Activated gamma-delta T cell treated with Interleukin-2 at 50 U/mL for 16 hours (primary cell): ENCODE data around the gene NT5M.
A peak's percentile ranks its signal among the peaks of the same experiment; 100 is the strongest.

Experiments used
- DNase-seq: peaks from one replicate; pipeline ENCODE4 v3.0.0-alpha.2; 2020

NT5M gene

GRCh38 chr17:17355426-17355825 is 52.3 kb downstream of the NT5M start:
- no peak for DNase-seq

- peak; percentile 67 for DNase-seq
Measured at GRCh38 chr17:17356149-17356930, 53.2 kb downstream of the NT5M start.

GRCh38 chr17:17356931-17357270 is 53.7 kb downstream of the NT5M start:
- no peak for DNase-seq

- no peak for DNase-seq
Measured at GRCh38 chr17:17358060-17358751, 55.0 kb downstream of the NT5M start.

DNA sequence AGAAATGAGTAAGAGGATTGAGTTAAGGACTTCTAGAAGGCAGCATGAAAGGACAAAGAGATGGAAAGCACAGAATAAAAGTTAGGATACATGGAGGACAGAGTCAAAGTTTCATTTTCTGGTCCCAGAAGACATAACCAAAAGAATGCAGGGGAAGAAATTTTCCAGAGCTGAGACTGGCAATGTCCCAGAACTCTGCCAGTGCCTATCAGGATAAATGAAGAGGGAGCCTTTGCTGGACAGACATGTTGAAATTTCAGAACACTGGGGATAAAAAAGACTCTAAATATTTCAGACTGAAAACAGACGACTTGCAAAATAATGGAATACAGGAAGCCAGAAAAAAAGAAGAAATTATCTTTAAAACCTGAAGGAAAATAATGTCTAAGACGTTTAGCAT is 55.7 kb downstream of the NT5M start:
- no peak for DNase-seq

GRCh38 chr17:17359271-17359670 is 56.1 kb downstream of the NT5M start:
- DNase-seq, result no peak

DNA sequence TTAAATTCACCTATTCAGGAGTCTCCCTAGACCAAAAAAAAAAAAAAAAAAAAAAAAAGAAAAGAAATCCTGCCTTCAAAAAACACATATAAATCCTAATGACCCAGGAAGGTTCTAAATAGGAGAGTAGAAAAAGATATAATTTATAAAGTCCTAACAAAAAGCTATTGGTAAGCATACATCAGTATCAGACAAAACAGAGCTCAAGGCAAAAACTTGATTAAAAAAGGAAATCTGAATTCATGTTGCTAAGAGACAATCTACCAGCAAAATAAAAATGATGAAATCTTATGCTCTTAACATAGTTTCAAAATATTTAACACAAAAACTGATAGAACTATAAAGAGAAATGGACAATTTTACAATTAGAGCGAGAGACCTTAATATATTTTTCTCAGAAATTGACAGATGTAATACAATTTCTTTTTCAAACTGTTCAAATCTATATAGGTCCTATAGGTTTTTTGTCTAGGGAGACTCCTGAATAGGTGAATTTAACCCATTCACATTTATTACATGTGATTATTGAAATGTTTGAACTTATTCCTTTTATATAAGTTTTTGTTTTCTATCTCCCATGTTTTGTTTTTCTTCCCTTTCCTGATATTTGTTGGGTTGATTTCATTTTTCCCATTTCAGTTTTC is 57.0 kb downstream of the NT5M start:
- no peak for DNase-seq

- no peak for DNase-seq
Measured at GRCh38 chr17:17361543-17361866, 58.3 kb downstream of the NT5M start.

DNA sequence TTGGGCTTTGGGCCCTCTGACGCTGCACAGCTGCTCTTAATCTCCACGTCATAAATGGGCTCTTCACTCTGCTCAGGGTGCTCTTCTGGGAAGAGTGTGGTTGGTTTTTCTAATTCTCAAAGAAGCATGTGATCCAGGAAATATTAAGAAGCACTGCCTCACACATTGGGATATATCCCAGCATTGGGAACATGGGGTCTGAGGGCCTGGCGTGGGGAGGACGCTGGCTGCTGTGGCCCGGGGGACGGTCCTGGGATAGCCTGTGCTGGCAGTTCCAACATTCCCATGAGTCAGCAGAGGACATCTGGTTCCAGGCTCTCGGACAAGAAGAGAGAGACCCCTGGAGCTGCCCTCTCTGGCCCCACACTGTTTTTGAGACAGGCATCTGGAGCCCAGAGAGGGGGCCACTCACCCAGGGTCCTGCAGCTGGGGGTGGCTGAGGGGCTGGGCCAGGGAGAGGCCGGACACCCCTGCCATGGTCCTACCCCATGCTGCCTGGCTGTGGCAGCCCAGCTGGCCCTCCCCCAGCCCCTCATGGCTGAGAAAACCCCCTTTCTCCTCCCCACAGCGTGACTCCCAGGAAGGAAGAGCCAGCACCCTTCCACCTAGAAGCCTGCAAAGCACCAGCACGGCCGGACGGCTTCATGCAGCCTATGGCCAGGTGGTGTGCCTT is 58.8 kb downstream of the NT5M start:
- DNase-seq, result no peak

DNA sequence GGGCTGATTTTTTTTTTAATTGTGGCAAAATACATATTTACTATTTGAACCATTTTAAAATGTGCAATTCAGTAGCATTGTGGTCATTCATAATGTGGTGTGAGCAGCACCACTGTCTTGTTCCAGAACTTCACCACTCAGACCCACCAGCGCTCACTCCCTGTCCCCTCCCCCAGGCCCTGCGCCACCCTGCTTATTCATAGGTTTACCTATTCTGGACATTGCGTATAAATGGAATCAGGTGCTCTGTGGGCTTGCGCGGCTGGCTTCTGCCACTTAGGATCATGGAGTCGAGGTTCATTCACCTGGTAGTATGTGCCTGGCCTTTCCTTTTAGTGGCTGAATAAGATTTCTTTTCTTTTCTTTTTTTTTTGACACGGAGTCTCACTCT is 59.4 kb downstream of the NT5M start:
- DNase-seq, result no peak

DNA sequence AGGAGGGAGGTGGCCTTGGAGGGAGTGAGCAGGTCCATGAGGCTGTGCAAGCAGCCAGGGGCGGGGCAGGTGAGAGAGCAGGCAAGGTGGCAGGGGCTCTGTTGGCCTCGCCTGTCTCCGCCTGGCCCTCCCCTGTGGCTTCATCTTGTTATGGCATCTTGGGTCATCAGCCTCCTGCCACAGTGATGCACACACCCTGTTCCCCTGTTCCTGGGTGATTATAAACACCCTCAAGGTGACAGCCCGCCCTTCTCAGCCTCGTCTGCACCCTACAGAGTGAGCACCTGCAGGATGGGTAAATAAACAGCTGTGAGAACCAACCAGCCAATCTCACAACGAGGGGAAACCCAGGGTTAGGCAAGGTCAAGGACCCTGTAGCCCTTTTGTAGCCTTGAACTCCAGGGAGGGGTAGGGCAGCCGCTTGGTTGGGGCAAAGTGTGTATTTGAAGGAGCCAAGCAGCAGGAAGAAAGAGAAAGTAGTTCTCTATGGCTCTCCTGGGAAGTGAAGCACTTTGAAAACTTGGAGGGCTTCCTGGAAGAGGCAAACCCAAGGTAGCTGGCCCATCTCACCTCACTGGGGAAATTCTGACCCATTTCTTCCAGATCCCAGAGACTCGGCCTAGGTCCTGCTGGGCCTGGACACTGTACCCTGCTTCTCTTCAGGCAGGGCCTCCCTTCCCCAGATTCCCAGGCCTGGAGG is 60.6 kb downstream of the NT5M start:
- peak; percentile 26 for DNase-seq

DNA sequence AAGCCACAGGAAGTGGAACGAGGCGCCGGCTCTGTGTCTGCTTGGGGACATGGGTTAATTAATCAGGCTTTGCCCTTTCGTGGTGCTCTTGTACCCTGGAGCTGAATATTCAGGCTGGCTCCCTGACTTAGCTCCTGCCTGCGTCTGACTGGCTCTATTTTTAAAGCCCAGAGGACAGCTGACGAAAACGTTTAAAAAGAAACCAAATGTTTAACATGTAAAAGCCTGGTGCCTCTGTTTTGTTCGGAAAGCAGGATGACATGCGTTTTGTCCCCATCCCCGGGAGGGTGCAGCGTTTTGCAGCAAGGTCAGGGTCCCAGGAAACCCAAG is 61.1 kb downstream of the NT5M start:
- DNase-seq, result no peak

DNA sequence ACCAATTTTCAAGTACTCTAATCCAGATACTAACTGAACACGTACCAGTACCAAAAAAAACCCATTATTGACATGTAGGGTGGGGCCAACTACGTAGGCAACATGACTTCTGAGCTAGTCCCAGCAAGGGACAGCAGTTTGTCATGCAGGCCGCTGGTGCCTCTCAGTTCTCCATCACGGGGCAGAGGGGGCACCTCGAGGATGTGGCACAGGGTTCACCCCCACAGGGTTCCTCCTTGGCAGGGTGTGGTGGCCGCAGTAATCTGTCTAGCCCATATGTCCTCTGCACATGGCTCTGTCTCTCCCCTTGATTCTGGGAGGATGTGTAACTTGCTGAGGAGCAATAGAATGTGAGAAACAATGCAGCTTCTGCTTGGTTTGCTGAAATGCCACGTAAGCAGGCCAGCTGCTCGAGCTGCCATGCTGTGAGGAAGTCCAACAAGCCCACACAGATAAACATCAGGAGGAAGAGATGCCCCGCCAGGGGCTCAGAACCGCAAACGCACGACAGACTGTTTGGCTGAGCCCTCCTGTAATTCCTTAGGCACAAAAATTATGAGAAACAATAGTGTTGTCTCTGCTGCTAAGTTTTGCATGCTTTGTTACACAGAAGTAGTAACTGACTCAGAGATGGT is 62.4 kb downstream of the NT5M start:
- no peak for DNase-seq

GRCh38 chr17:17366235-17366634 is 63.1 kb downstream of the NT5M start:
- DNase-seq, result no peak

- DNase-seq, result no peak
Measured at GRCh38 chr17:17366941-17367875, 64.0 kb downstream of the NT5M start.

- DNase-seq, result no peak
Measured at GRCh38 chr17:17367931-17368330, 64.8 kb downstream of the NT5M start.

- no peak for DNase-seq
Measured at GRCh38 chr17:17370711-17371110, 67.5 kb downstream of the NT5M start.

GRCh38 chr17:17372856-17373520 is 69.8 kb downstream of the NT5M start:
- DNase-seq, result no peak

- DNase-seq, result no peak
Measured at GRCh38 chr17:17375841-17376240, 72.7 kb downstream of the NT5M start.

DNA sequence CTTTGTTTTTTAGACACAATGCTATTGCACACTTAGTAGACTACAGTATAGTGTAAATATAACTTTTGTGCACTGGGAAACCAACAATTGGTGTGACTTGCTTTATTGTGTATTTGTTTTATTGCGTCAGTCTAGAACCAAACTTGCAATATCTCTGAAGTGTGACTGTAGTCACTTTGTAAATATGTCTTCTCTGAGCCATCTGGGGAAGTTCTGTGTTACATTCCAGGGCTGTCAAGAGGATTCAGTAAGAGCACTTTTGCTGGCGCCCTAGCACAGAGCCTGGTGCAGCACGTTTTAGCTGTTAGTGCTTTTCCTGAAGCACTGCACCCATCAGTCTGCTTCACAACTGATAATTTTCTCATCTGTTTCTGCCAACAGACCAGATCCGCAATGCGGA is 73.2 kb downstream of the NT5M start:
- DNase-seq, result no peak
